Measurements from ENCODE around the gene MLLT3. TPM values are rescaled to one million over a fixed set of nuclear protein-coding genes. Genes with fewer than 3 reads are reported as not detected.

Gene MLLT3
- total and polyA plus RNA-seq, 2 donors (not counting 1 experiment from before 2014, with no cell fraction given), result 37.3 to 43.8 TPM

- no peaks in the 10 kb centered on the region for H3K9me3 ChIP-seq (ENCODE audit: control insufficient read depth, insufficient read depth, low read depth, low read length)
- no peak overlapping the region for H3K27ac ChIP-seq (ENCODE audit: insufficient read depth, low read length)
- no peaks in the 10 kb centered on the region for H4K20me1 ChIP-seq (ENCODE audit: control insufficient read depth, extremely low read depth, insufficient read depth, low read length)
- H2AFZ ChIP-seq (ENCODE audit: low read length), result no peak overlapping the region
- no peaks in the 10 kb centered on the region for H3K27me3 ChIP-seq (ENCODE audit: control insufficient read depth, insufficient read depth, low read length)
- H3K36me3 ChIP-seq (ENCODE audit: control insufficient read depth, insufficient read depth, low read length), result no peaks in the 10 kb centered on the region
- DNase-seq (ENCODE audit: low read depth in 2 of 2), result peak in 1 of 2 donors; percentile 37
- H3K9ac ChIP-seq (ENCODE audit: insufficient read depth, low read length), result no peak overlapping the region
- H3K4me3 ChIP-seq (replicated peaks in 1 of 4; ENCODE audit: control extremely low read depth in 1 of 4, insufficient read depth in 1 of 4, low read depth in 3 of 4, low read length in 4 of 4), result no peak overlapping the region
- TF ChIP-seq, protein P1, sequence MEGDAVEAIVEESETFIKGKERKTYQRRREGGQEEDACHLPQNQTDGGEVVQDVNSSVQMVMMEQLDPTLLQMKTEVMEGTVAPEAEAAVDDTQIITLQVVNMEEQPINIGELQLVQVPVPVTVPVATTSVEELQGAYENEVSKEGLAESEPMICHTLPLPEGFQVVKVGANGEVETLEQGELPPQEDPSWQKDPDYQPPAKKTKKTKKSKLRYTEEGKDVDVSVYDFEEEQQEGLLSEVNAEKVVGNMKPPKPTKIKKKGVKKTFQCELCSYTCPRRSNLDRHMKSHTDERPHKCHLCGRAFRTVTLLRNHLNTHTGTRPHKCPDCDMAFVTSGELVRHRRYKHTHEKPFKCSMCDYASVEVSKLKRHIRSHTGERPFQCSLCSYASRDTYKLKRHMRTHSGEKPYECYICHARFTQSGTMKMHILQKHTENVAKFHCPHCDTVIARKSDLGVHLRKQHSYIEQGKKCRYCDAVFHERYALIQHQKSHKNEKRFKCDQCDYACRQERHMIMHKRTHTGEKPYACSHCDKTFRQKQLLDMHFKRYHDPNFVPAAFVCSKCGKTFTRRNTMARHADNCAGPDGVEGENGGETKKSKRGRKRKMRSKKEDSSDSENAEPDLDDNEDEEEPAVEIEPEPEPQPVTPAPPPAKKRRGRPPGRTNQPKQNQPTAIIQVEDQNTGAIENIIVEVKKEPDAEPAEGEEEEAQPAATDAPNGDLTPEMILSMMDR (conservative IDR thresholded peaks at IDR 0.05 in 1 of 2, IDR thresholded peaks at IDR 0.05 in 1 of 2; ENCODE audit: low read depth in 1 of 2, low read length in 2 of 2), result no peak
- no peak for TF ChIP-seq EZH2 (IDR thresholded peaks at IDR 0.05; ENCODE audit: low read length, missing control alignments)
- H3K4me2 ChIP-seq (ENCODE audit: extremely low read depth, insufficient read depth, low read length), result no peak overlapping the region
- H3K79me2 ChIP-seq (ENCODE audit: control insufficient read depth, insufficient read depth, low read length), result peaks cover 7% of the 10 kb centered on the region
- H3K4me1 ChIP-seq (ENCODE audit: control insufficient read depth, extremely low read depth, insufficient read depth, low read length), result peaks cover 14% of the 10 kb centered on the region
Measured at GRCh38 chr9:20594608-20595007, 27.7 kb downstream of the MLLT3 start.

DNA sequence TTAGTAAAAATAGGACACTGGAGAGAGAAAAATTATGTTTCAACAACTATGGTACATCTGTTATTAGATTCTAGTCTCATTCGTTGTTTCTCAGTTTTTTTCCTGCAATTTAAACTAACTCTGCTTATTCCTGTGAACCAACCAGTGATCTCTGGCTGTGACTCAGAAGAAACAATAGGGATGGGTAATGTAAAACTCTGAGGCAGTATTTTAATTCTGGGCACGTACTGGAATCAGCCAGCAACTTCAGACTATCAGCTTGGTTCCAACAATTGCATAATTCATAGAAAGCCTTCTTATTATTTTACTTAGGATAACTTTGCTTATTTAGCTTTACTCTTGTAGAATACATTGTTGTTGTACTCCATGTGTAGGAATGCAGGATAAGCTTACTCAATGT is 28.8 kb downstream of the MLLT3 start:
- Histone ChIP-seq H3K27me3 (ENCODE audit: control insufficient read depth, insufficient read depth, low read length) (no peaks in the 10 kb centered on the region), H3K27ac (ENCODE audit: insufficient read depth, low read length) (peak overlapping the region; percentile 39), H2AFZ (ENCODE audit: low read length) (no peak overlapping the region), H3K9me3 (ENCODE audit: control insufficient read depth, insufficient read depth, low read depth, low read length) (no peaks in the 10 kb centered on the region), H3K4me2 (ENCODE audit: extremely low read depth, insufficient read depth, low read length) (no peak overlapping the region), H3K79me2 (ENCODE audit: control insufficient read depth, insufficient read depth, low read length) (peaks cover 6% of the 10 kb centered on the region), H3K36me3 (ENCODE audit: control insufficient read depth, insufficient read depth, low read length) (no peaks in the 10 kb centered on the region), H3K4me3 (replicated peaks in 1 of 4; ENCODE audit: control extremely low read depth in 1 of 4, insufficient read depth in 1 of 4, low read depth in 3 of 4, low read length in 4 of 4) (no peak overlapping the region), H4K20me1 (ENCODE audit: control insufficient read depth, extremely low read depth, insufficient read depth, low read length) (no peaks in the 10 kb centered on the region), H3K9ac (ENCODE audit: insufficient read depth, low read length) (no peak overlapping the region), H3K4me1 (ENCODE audit: control insufficient read depth, extremely low read depth, insufficient read depth, low read length) (peaks cover 13% of the 10 kb centered on the region)
- TF ChIP-seq, protein P1 (conservative IDR thresholded peaks at IDR 0.05 in 1 of 2, IDR thresholded peaks at IDR 0.05 in 1 of 2; ENCODE audit: low read depth in 1 of 2, low read length in 2 of 2), result no peak
- TF ChIP-seq EZH2 (IDR thresholded peaks at IDR 0.05; ENCODE audit: low read length, missing control alignments), result no peak
- DNase-seq (ENCODE audit: low read depth in 2 of 2), result peak; percentile 76 to 85

GRCh38 chr9:20593105-20593504 is 29.2 kb downstream of the MLLT3 start:
- no peak overlapping the region for H3K9ac ChIP-seq (ENCODE audit: insufficient read depth, low read length)
- peak overlapping the region; percentile 39 for H3K27ac ChIP-seq (ENCODE audit: insufficient read depth, low read length)
- peaks cover 9% of the 10 kb centered on the region for H3K4me1 ChIP-seq (ENCODE audit: control insufficient read depth, extremely low read depth, insufficient read depth, low read length)
- H3K4me3 ChIP-seq (replicated peaks in 1 of 4; ENCODE audit: control extremely low read depth in 1 of 4, insufficient read depth in 1 of 4, low read depth in 3 of 4, low read length in 4 of 4), result no peak overlapping the region
- no peak overlapping the region for H2AFZ ChIP-seq (ENCODE audit: low read length)
- no peaks in the 10 kb centered on the region for H4K20me1 ChIP-seq (ENCODE audit: control insufficient read depth, extremely low read depth, insufficient read depth, low read length)
- H3K79me2 ChIP-seq (ENCODE audit: control insufficient read depth, insufficient read depth, low read length), result peaks cover 2% of the 10 kb centered on the region
- no peak for TF ChIP-seq EZH2 (IDR thresholded peaks at IDR 0.05; ENCODE audit: low read length, missing control alignments)
- TF ChIP-seq, protein P1 (conservative IDR thresholded peaks at IDR 0.05 in 1 of 2, IDR thresholded peaks at IDR 0.05 in 1 of 2; ENCODE audit: low read depth in 1 of 2, low read length in 2 of 2), result no peak
- H3K27me3 ChIP-seq (ENCODE audit: control insufficient read depth, insufficient read depth, low read length), result no peaks in the 10 kb centered on the region
- H3K4me2 ChIP-seq (ENCODE audit: extremely low read depth, insufficient read depth, low read length), result peak overlapping the region; percentile 48
- H3K36me3 ChIP-seq (ENCODE audit: control insufficient read depth, insufficient read depth, low read length), result no peaks in the 10 kb centered on the region
- H3K9me3 ChIP-seq (ENCODE audit: control insufficient read depth, insufficient read depth, low read depth, low read length), result no peaks in the 10 kb centered on the region
- peak in 1 of 2 donors; percentile 69 for DNase-seq (ENCODE audit: low read depth in 2 of 2)
